Upper lobe of left lung (tissue), 6 donors: Measurements from ENCODE around the gene MMP19. TPM values are rescaled to one million over a fixed set of nuclear protein-coding genes. Genes with fewer than 3 reads are reported as not detected.

Experiments
- ATAC-seq, 2 donors: fragments of 200-7000 bp; cut with Tn5 transposase; one replicate each; pipeline ENCODE4 v1.9.1; 2022; ENCODE audit warnings: mild to moderate bottlenecking in 2 of 2, moderate library complexity in 2 of 2; ENCODE audit not compliant: low FRiP score in 2 of 2
- DNase-seq, 2 donors: peaks; one replicate each; pipeline ENCODE4 v3.0.0-alpha.2; 2019 to 2020
- H3K27ac ChIP-seq, 4 donors: fragments of 200-600 bp; sonication (generic); one replicate each; pipeline ENCODE4 v1.5.1; 2016 to 2019
- H3K27me3 ChIP-seq, 4 donors: fragments of 200-600 bp; sonication (generic); one replicate each; pipeline ENCODE4 v1.5.1; 2017 to 2019
- H3K36me3 ChIP-seq, 4 donors: fragments of 200-600 bp; sonication (generic); one replicate each; pipeline ENCODE4 v1.5.1; 2016 to 2019
- H3K4me1 ChIP-seq, 4 donors: fragments of 200-600 bp; sonication (generic); one replicate each; pipeline ENCODE4 v1.5.1; 2018 to 2019
- H3K4me3 ChIP-seq, 4 donors: fragments of 200-600 bp; sonication (generic); one replicate each; pipeline ENCODE4 v1.5.1; 2017 to 2019; ENCODE audit warnings: mild to moderate bottlenecking in 2 of 4, moderate library complexity in 1 of 4
- H3K9me3 ChIP-seq, 4 donors: fragments of 200-600 bp; sonication (generic); one replicate each; pipeline ENCODE4 v1.5.1; 2018 to 2019
- EP300 ChIP-seq, 4 donors: sonication (generic); formaldehyde crosslinking; IDR thresholded peaks; one replicate each; pipeline ENCODE4 v1.5.1; 2017; ENCODE audit warnings: antibody characterized with exemption in 4 of 4, control low read depth in 2 of 4
- POLR2A ChIP-seq, 4 donors: fragments of 450-650 bp; IDR thresholded peaks; one replicate each; pipeline ENCODE4 v1.5.1; 2016 to 2017; ENCODE audit warnings: antibody characterized with exemption in 4 of 4, mild to moderate bottlenecking in 2 of 4
- POLR2AphosphoS5 ChIP-seq, 2 donors: sonication (generic); formaldehyde crosslinking; IDR thresholded peaks; one replicate each; pipeline ENCODE4 v1.5.1; 2017; ENCODE audit warnings: antibody characterized with exemption in 2 of 2
- WGBS, 2 donors: methylation state at CpG; one replicate each; pipeline ENCODE4 v1.1.5; 2017 to 2018; 5-methylcytosine and 5-hydroxymethylcytosine counted together
- total RNA-seq, 6 donors: library from RNA; depleted of rRNA in 4 of 6; stranded (reverse); fragments of >200 nt in 4 of 6; gene quantifications; one replicate each; pipeline versions ENCODE4 v1.1.0 to v1.2.1, GENCODE V29; 2016 to 2021
- TF ChIP-seq, protein P1 (sequence below), 6 experiments: fragments of 450-650 bp in 4 of 6; fragments of 200-600 bp in 2 of 6; sonication (generic) in 2 of 6; IDR thresholded peaks; one replicate each; pipeline ENCODE4 v1.5.1; 2016 to 2019; ENCODE audit warnings: antibody characterized with exemption in 6 of 6
- donor health status: DM: no; HTN: no; CAD: no; lungs with moderate emphysema.
- donor health status: DM: no; HTN: yes; CAD: no; lungs with severe emphysema.

MMP19 gene
- total RNA-seq, 6 donors from 2014 or later: 13.6 to 122 (median 42.3) TPM

DNA sequence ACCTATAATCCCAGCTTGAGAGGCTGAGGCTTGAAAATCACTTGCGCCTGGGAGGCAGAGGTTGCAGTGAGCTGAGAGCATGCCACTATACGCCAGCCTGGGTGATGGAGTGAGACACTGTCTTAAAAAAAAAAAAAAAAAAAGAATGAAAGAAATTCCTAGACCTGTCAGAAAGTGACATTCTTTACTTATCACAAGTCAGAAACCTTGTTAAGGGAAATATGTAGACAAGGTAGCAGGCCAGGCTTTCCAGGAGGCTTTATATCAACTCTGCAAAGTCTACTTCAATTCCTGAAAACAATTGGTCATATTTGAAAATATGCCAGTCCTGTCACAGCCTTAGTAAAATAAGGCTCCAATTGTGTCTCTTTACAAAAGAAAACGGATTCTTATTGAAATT lies 19.1 kb upstream of the MMP19 start:
- H3K36me3 ChIP-seq: no peaks in the 10 kb centered on the region
- no peak for ATAC-seq
- no peaks in the 10 kb centered on the region for H3K4me1 ChIP-seq
- DNase-seq: no peak
- 68 to 78% methylated on average over 3 of the region's 3 CpGs for WGBS, 2 donors
- H3K27me3 ChIP-seq: no peaks in the 10 kb centered on the region
- no peak overlapping the region for H3K27ac ChIP-seq
- no peak for TF ChIP-seq POLR2AphosphoS5 (IDR thresholded peaks at IDR 0.05)
- TF ChIP-seq, protein P1, sequence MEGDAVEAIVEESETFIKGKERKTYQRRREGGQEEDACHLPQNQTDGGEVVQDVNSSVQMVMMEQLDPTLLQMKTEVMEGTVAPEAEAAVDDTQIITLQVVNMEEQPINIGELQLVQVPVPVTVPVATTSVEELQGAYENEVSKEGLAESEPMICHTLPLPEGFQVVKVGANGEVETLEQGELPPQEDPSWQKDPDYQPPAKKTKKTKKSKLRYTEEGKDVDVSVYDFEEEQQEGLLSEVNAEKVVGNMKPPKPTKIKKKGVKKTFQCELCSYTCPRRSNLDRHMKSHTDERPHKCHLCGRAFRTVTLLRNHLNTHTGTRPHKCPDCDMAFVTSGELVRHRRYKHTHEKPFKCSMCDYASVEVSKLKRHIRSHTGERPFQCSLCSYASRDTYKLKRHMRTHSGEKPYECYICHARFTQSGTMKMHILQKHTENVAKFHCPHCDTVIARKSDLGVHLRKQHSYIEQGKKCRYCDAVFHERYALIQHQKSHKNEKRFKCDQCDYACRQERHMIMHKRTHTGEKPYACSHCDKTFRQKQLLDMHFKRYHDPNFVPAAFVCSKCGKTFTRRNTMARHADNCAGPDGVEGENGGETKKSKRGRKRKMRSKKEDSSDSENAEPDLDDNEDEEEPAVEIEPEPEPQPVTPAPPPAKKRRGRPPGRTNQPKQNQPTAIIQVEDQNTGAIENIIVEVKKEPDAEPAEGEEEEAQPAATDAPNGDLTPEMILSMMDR (IDR thresholded peaks at IDR 0.05): no peak
- no peak for TF ChIP-seq EP300 (IDR thresholded peaks at IDR 0.05)
- TF ChIP-seq POLR2A (IDR thresholded peaks at IDR 0.05): no peak
- H3K9me3 ChIP-seq: peaks cover 0 to 7% (median 2%) of the 10 kb centered on the region in 4 donors
- H3K4me3 ChIP-seq: no peak overlapping the region

DNA sequence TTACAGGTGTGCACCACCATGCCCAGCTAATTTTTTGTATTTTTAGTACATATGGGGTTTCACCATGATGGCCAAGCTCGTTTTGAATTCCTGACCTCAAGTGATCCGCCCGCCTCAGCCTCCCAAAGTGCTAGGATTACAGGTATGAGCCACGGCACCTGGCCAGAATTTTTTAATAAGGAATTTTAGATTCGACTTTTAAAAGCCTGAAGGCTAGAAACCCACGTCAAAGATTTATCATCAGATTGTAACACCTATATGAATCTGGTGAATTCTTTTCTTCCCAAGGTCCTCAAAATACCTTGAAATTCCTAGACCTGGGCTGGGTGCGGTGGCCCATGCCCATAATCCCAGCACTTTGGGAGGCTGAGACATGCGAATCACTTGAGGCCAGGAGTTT lies 18.7 kb upstream of the MMP19 start:
- TF ChIP-seq, protein P1 (IDR thresholded peaks at IDR 0.05): no peak
- TF ChIP-seq EP300 (IDR thresholded peaks at IDR 0.05) (no peak), POLR2A (IDR thresholded peaks at IDR 0.05) (no peak), POLR2AphosphoS5 (IDR thresholded peaks at IDR 0.05) (no peak)
- H3K9me3 ChIP-seq: peaks cover 0 to 7% (median 2%) of the 10 kb centered on the region in 4 donors
- no peak for ATAC-seq
- no peaks in the 10 kb centered on the region for H3K4me1 ChIP-seq
- no peaks in the 10 kb centered on the region for H3K27me3 ChIP-seq
- no peak overlapping the region for H3K4me3 ChIP-seq
- H3K36me3 ChIP-seq: no peaks in the 10 kb centered on the region
- WGBS, 2 donors: 87 to 92% methylated on average over 8 of the region's 8 CpGs
- DNase-seq: no peak
- no peak overlapping the region for H3K27ac ChIP-seq

DNA sequence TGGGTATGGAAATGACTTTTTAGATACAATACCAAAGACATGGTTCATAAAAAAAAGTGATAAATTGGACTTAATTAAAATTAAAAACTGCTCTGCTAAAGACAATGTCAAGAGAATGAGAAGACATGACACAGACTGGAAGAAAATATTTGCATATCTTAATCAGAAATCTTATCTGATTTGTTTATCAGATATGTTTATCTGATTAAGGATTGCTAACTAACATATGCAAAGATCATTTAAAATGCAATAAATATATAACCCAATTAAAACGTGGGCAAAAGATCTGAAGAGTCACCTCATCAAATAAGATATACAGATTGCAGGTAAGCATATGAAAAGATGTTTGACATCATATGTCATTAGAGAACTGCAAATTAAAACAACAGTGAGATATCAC lies 10.0 kb upstream of the MMP19 start:
- Histone ChIP-seq H3K27me3 (no peaks in the 10 kb centered on the region), H3K4me3 (no peak overlapping the region), H3K4me1 (peaks cover 4 to 9% (median 6%) of the 10 kb centered on the region in 4 donors), H3K9me3 (no peaks in the 10 kb centered on the region), H3K36me3 (no peaks in the 10 kb centered on the region), H3K27ac (no peak overlapping the region)
- 38 to 63% methylated on average over 1 of the region's 1 CpG for WGBS, 2 donors
- TF ChIP-seq POLR2A (IDR thresholded peaks at IDR 0.05) (no peak), POLR2AphosphoS5 (IDR thresholded peaks at IDR 0.05) (no peak), EP300 (IDR thresholded peaks at IDR 0.05) (no peak)
- TF ChIP-seq, protein P1 (IDR thresholded peaks at IDR 0.05): no peak
- no peak for ATAC-seq
- DNase-seq: no peak

DNA sequence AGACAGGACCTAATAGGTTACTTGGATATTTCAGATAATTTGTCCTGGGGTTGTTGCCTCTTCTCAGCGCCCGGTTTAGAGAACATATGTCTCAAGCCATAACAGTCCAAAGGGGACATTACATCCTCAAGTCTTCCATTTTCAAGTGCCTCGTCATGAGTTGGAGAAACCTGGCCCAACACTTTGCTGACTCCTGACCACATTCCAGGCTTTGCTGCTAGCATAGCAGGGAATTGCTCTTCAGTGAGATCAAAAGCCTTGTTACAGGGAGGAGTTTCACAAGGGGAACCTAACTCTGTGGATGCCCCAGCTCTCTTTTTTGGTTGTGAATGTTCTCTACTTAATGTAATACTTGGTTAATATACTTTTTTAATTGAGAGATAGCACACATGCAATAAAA lies 8.2 kb upstream of the MMP19 start:
- Histone ChIP-seq H3K4me1 (peaks cover 9 to 19% (median 16%) of the 10 kb centered on the region in 4 donors), H3K4me3 (no peak overlapping the region), H3K27me3 (no peaks in the 10 kb centered on the region), H3K9me3 (no peaks in the 10 kb centered on the region), H3K27ac (no peak overlapping the region), H3K36me3 (no peaks in the 10 kb centered on the region)
- ATAC-seq (no peak), DNase-seq (no peak)
- TF ChIP-seq POLR2A (IDR thresholded peaks at IDR 0.05): no peak
- TF ChIP-seq, protein P1 (IDR thresholded peaks at IDR 0.05): no peak
- TF ChIP-seq EP300 (IDR thresholded peaks at IDR 0.05): no peak
- TF ChIP-seq POLR2AphosphoS5 (IDR thresholded peaks at IDR 0.05): no peak
- WGBS, 2 donors: 66 to 70% methylated on average over 3 of the region's 3 CpGs

DNA sequence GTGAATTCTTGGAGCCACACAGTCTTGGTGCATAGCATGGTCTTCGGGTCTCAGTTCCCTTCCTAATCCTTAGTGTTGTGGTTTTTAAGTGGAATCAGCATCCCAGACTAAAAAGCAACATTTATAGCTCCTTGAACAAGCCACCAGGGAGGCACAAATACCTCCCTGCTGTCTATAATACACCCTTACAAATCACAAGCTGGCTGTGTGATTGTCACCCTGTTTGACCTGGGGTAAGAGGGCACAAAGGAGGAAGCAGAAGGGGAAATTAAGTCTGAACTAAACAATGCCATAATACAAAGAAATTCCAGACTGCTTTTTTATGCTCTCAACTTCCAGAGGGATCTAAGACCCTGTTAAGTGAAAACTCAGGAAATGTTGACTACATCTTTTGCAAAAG lies 7.7 kb upstream of the MMP19 start:
- TF ChIP-seq, protein P1 (IDR thresholded peaks at IDR 0.05): no peak
- TF ChIP-seq EP300 (IDR thresholded peaks at IDR 0.05) (no peak), POLR2A (IDR thresholded peaks at IDR 0.05) (no peak), POLR2AphosphoS5 (IDR thresholded peaks at IDR 0.05) (no peak)
- Histone ChIP-seq H3K4me1 (peaks cover 9 to 19% (median 16%) of the 10 kb centered on the region in 4 donors), H3K27me3 (no peaks in the 10 kb centered on the region), H3K9me3 (no peaks in the 10 kb centered on the region), H3K27ac (peak overlapping the region in 1 of 4 donors; percentile 33), H3K4me3 (no peak overlapping the region), H3K36me3 (no peaks in the 10 kb centered on the region)
- DNase-seq (no peak), ATAC-seq (no peak)
- WGBS, 2 donors: 25 to 64% methylated on average over 1 of the region's 1 CpG
